HG03025 (cell line): ENCODE results near the gene GDF3.
"Not testable (repeated sequence)": the region's sequence is repeated elsewhere in the genome, so short reads cannot be mapped to it uniquely, and the experiment has no call there.

Experiments used
- ATAC-seq: cut with Tn5 transposase; IDR thresholded peaks from one replicate; pipeline ENCODE4 v1.9.1; 2021; ENCODE audit warnings: mild to moderate bottlenecking, moderate library complexity; ENCODE audit not compliant: unreplicated experiment, low FRiP score

GDF3 gene

DNA sequence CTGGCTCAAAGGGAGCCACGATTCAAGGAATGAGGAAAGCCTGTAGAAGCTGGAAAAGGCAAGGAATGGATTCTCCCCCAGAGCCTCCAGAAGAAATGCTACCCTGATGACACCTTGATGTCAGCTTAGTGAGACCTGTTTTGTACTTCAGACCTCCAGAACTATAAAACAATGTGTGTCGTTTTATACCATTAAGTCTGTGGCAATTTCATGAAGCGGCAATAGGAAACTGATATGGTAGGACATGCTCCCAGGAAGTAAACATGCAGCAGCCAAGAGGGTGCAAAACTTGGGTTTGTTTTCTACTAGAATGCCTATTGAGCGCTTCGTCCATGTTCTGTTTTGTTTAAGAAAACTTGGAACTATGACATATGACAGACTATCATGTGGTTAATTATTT is 27.4 kb downstream of the GDF3 start:
- no peak for ATAC-seq

DNA sequence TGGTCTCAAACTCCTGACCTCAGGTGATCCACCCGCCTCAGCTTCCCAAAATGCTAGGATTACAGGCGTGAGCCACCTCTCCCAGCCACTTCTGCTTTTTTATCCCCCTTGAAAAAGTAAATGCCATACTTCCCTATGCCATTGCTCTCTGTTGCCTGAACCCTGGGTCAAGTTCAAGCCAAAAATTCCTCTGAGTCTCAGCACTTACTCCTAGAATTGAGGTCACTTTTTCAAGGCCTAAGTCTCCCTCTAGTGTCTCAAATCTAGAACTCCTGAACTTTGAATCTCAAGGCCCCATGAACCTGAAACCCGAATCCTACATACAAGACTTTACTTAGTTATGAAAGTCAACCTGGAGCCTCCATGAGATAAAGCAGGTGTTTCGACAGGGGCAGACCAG is 28.4 kb downstream of the GDF3 start:
- ATAC-seq: no peak

- no peak for ATAC-seq
Observed at GRCh38 chr12:7666595-7666994, 29.0 kb downstream of the GDF3 start.

DNA sequence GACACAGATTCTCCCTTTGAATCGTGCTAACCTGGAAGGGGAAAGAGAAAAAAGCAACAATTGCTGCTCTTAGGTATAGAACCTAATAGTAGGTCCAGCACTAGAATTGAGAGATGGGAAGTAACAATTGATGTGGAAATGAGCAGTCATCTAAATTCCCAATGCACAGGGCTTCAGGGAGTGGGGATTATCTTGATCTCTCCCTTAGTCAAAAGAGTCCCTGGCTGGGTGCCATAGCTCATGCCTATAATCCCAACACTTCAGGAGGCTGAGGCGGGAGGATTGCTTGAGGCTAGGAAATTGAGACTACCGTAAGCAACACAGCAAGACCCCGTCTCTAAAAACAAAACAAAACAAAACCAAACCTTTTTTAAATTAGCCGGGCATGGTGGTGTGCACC is 33.8 kb downstream of the GDF3 start:
- no peak for ATAC-seq

GRCh38 chr12:7656121-7656520 is 39.5 kb downstream of the GDF3 start:
- ATAC-seq: no peak

- ATAC-seq: no peak
Observed at GRCh38 chr12:7650091-7650490, 45.5 kb downstream of the GDF3 start.

DNA sequence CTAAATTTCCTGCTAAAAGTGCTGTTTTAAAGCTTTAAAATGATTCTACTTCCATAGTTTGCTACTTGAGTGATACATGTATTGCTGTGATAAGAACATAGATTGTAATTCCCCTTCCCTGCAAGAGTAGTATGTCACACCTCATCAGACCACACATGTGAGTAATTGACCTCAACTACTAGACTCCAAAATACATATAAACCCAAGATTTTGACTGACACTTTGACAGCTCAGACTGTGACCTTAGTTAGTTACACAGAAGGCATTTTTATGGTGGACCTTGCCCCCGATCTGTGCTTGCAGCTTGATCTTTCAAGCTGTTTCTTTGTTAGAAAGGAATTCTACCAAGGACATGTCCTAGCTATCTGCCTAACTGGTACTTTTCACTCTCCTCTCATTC is 48.5 kb downstream of the GDF3 start:
- no peak for ATAC-seq

DNA sequence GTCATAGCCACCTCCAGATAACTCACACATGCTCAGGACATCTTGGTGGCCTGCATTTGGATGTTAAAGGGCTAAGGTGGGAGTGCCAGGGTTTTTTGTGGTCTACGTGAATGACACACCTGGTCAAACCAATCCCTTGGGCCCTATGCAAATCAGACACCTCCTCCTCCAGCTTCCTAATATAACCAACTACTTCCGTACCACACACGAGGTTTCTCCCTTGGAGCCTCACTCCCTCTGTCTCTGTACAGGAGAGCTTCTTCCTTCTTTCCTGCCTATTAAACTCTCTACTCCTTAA is 49.4 kb downstream of the GDF3 start:
- no peak for ATAC-seq

- no peak for ATAC-seq
Observed at GRCh38 chr12:7645395-7646177, 50.0 kb downstream of the GDF3 start.

DNA sequence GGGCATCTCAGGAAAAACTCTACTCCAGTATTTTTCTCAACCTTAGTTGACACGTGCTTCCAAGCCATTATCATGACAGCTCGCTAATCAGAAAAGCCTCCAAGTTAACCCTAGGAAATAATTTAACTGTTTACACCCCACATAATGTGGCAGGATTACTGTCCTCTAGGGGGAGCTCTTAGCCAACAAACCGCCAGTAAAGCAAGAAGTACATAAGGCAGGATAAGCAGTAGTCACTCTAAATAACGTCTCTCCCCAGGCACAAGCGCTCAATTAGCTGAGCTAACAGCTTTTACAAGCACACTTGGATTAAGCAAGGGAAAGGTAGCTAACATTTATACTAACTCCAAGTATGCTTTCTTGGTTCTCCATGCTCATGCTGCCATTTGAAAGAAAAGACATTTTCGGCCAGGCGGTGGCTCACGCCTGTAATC is 52.7 kb downstream of the GDF3 start:
- ATAC-seq: no peak

GRCh38 chr12:7642287-7642686 is 53.3 kb downstream of the GDF3 start:
- no peak for ATAC-seq

GRCh38 chr12:7640123-7640995 is 55.2 kb downstream of the GDF3 start:
- ATAC-seq: not testable (repeated sequence)
